GM12878 (cell line): ENCODE data around the gene PDE10A.

Experiments used
- BACH1 ChIP-seq: fragments of 450-650 bp; IDR thresholded peaks from 2 replicates; pipeline ENCODE4 v1.6.1; 2017; ENCODE audit warnings: mild to moderate bottlenecking, borderline replicate concordance
- ESRRA ChIP-seq: IDR thresholded peaks from 2 replicates; pipeline ENCODE4 v1.6.1; 2012; ENCODE audit warnings: mild to moderate bottlenecking, low read length, improper control_type of control experiment
- HDAC2 ChIP-seq: fragments of 200-600 bp; sonication (generic); IDR thresholded peaks from 2 replicates; pipeline ENCODE4 v1.6.1; 2017
- RFX5 ChIP-seq: IDR thresholded peaks from 2 replicates; pipeline ENCODE4 v1.6.1; 2011; ENCODE audit warnings: low read depth, low read length, improper control_type of control experiment
- SIX5 ChIP-seq: IDR thresholded peaks from 2 replicates; pipeline ENCODE4 v1.6.1; 2011; ENCODE audit warnings: mild to moderate bottlenecking, low read depth, low read length, moderate library complexity; ENCODE audit not compliant: severe bottlenecking
- SMC3 ChIP-seq: IDR thresholded peaks from 2 replicates; pipeline ENCODE4 v1.6.1; 2011; ENCODE audit warnings: low read length, improper control_type of control experiment, borderline replicate concordance
- ZSCAN29 ChIP-seq: fragments of 450-650 bp; IDR thresholded peaks from 2 replicates; pipeline ENCODE4 v1.6.1; 2017; ENCODE audit warnings: mild to moderate bottlenecking, moderate library complexity
- TF ChIP-seq, protein P1 (sequence below): IDR thresholded peaks from 2 replicates; pipeline ENCODE4 v1.6.1; 2012; ENCODE audit warnings: mild to moderate bottlenecking, low read depth, low read length
- TF ChIP-seq, protein P2 (sequence below), 3 experiments: IDR thresholded peaks in 2 of 3; conservative IDR thresholded peaks in 1 of 3; 2 replicates each; pipeline ENCODE4 v1.5.1; 2011; ENCODE audit warnings: low read depth in 3 of 3, low read length in 3 of 3, mild to moderate bottlenecking in 3 of 3, control low read depth in 2 of 3, moderate library complexity in 2 of 3, inconsistent platforms in 1 of 3, mixed read lengths in 1 of 3; ENCODE audit not compliant: control insufficient read depth in 2 of 3, insufficient read depth in 1 of 3; ENCODE audit errors: extremely low read depth in 1 of 3
- TF ChIP-seq, protein P3 (sequence below): fragments of 450-650 bp; IDR thresholded peaks from 2 replicates; pipeline ENCODE4 v1.6.1; 2014; ENCODE audit warnings: mild to moderate bottlenecking

DNA sequence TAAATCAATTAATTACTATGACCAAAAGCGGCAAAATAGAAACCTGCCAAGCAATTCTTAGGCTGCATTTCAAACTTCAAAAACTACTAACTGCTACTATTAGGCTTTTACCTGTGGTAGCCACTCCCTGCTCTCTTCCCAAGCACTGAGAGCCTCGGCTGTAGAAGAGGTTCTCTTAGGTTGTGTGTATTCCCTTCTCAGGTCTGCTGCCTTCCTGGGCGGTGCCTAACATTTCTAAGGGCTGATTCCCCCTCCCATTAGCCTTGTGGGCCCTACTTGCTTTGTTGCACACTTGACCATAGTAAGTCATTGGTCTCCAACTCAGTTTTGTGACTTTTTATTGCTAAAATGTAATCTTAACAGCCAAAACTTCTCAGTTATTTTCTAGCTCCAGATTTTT, 207.6 kb downstream of the PDE10A start:
- no peak for TF ChIP-seq ESRRA
- TF ChIP-seq, protein P1, sequence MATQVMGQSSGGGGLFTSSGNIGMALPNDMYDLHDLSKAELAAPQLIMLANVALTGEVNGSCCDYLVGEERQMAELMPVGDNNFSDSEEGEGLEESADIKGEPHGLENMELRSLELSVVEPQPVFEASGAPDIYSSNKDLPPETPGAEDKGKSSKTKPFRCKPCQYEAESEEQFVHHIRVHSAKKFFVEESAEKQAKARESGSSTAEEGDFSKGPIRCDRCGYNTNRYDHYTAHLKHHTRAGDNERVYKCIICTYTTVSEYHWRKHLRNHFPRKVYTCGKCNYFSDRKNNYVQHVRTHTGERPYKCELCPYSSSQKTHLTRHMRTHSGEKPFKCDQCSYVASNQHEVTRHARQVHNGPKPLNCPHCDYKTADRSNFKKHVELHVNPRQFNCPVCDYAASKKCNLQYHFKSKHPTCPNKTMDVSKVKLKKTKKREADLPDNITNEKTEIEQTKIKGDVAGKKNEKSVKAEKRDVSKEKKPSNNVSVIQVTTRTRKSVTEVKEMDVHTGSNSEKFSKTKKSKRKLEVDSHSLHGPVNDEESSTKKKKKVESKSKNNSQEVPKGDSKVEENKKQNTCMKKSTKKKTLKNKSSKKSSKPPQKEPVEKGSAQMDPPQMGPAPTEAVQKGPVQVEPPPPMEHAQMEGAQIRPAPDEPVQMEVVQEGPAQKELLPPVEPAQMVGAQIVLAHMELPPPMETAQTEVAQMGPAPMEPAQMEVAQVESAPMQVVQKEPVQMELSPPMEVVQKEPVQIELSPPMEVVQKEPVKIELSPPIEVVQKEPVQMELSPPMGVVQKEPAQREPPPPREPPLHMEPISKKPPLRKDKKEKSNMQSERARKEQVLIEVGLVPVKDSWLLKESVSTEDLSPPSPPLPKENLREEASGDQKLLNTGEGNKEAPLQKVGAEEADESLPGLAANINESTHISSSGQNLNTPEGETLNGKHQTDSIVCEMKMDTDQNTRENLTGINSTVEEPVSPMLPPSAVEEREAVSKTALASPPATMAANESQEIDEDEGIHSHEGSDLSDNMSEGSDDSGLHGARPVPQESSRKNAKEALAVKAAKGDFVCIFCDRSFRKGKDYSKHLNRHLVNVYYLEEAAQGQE = no peak
- TF ChIP-seq, protein P2, sequence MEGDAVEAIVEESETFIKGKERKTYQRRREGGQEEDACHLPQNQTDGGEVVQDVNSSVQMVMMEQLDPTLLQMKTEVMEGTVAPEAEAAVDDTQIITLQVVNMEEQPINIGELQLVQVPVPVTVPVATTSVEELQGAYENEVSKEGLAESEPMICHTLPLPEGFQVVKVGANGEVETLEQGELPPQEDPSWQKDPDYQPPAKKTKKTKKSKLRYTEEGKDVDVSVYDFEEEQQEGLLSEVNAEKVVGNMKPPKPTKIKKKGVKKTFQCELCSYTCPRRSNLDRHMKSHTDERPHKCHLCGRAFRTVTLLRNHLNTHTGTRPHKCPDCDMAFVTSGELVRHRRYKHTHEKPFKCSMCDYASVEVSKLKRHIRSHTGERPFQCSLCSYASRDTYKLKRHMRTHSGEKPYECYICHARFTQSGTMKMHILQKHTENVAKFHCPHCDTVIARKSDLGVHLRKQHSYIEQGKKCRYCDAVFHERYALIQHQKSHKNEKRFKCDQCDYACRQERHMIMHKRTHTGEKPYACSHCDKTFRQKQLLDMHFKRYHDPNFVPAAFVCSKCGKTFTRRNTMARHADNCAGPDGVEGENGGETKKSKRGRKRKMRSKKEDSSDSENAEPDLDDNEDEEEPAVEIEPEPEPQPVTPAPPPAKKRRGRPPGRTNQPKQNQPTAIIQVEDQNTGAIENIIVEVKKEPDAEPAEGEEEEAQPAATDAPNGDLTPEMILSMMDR (IDR thresholded peaks at IDR 0.05 in 2 of 3, conservative IDR thresholded peaks at IDR 0.05 in 1 of 3; ENCODE audit: control insufficient read depth in 2 of 3, extremely low read depth in 1 of 3, insufficient read depth in 1 of 3, low read depth in 3 of 3, low read length in 3 of 3) = no peak
- TF ChIP-seq HDAC2 = no peak
- TF ChIP-seq SIX5 = no peak
- TF ChIP-seq SMC3 = no peak
- TF ChIP-seq, protein P3, sequence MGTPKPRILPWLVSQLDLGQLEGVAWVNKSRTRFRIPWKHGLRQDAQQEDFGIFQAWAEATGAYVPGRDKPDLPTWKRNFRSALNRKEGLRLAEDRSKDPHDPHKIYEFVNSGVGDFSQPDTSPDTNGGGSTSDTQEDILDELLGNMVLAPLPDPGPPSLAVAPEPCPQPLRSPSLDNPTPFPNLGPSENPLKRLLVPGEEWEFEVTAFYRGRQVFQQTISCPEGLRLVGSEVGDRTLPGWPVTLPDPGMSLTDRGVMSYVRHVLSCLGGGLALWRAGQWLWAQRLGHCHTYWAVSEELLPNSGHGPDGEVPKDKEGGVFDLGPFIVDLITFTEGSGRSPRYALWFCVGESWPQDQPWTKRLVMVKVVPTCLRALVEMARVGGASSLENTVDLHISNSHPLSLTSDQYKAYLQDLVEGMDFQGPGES = no peak
- TF ChIP-seq ZSCAN29 = no peak
- TF ChIP-seq BACH1 = no peak
- TF ChIP-seq RFX5 = no peak
